HepG2 (cell line): ENCODE data around the gene TNP2. TPM values are rescaled to one million over a fixed set of nuclear protein-coding genes. Genes with fewer than 3 reads are reported as not detected.

Experiments
- AHDC1 ChIP-seq: sonication (generic); formaldehyde crosslinking; IDR thresholded peaks from 2 replicates; pipeline ENCODE4 v1.5.1; 2020; ENCODE audit warnings: mild to moderate bottlenecking, missing genetic modification reagents, borderline replicate concordance
- ATF7-NPFF ChIP-seq: sonication (generic); formaldehyde crosslinking; IDR thresholded peaks from 2 replicates; pipeline ENCODE4 v1.8.1; 2023; ENCODE audit warnings: mild to moderate bottlenecking, low read depth, missing genetic modification reagents, moderate library complexity
- ATM ChIP-seq: fragments of 450-650 bp; IDR thresholded peaks from 2 replicates; pipeline ENCODE4 v1.7.1; 2017; ENCODE audit warnings: mild to moderate bottlenecking, borderline replicate concordance
- CHD4 ChIP-seq: fragments of 200-600 bp; sonication (generic); IDR thresholded peaks from 2 replicates; pipeline ENCODE4 v1.7.0; 2017; ENCODE audit warnings: mild to moderate bottlenecking, low read length, borderline replicate concordance
- CREB1 ChIP-seq, 2 experiments: fragments of 450-650 bp in 1 of 2; IDR thresholded peaks; 2 replicates each; pipeline ENCODE4 v1.6.1; 2016 to 2017; ENCODE audit warnings: control low read depth in 1 of 2, mild to moderate bottlenecking in 1 of 2, missing compliant biosample characterization in 1 of 2, missing genetic modification characterization in 1 of 2
- GMEB2 ChIP-seq: IDR thresholded peaks from 2 replicates; pipeline ENCODE4 v1.6.1; 2016; ENCODE audit warnings: missing biosample characterization, missing genetic modification reagents, low read depth
- KLF12 ChIP-seq: sonication (generic); formaldehyde crosslinking; IDR thresholded peaks from 2 replicates; pipeline ENCODE4 v1.4.0; 2020; ENCODE audit warnings: missing genetic modification reagents, borderline replicate concordance
- MAFK ChIP-seq, 2 experiments: IDR thresholded peaks in 1 of 2; conservative IDR thresholded peaks in 1 of 2; 2 replicates each; pipeline ENCODE4 v1.6.1; 2011; ENCODE audit warnings: improper control_type of control experiment in 2 of 2, low read length in 2 of 2
- MBNL3 ChIP-seq: fragments of 250-450 bp; sonication (Bioruptor Pico); conservative IDR thresholded peaks from 2 replicates; pipeline ENCODE4 v1.8.0; 2022; ENCODE audit warnings: mild to moderate bottlenecking, inconsistent platforms
- NR2F6 ChIP-seq, 2 experiments: IDR thresholded peaks; 2 replicates each; pipeline ENCODE4 v1.6.1; 2016; ENCODE audit warnings: antibody characterized with exemption in 1 of 2, mild to moderate bottlenecking in 1 of 2
- POGZ ChIP-seq: sonication (generic); formaldehyde crosslinking; IDR thresholded peaks from 2 replicates; pipeline ENCODE4 v1.4.0; 2020; ENCODE audit warnings: mild to moderate bottlenecking, missing genetic modification reagents
- RBAK ChIP-seq: sonication (generic); formaldehyde crosslinking; IDR thresholded peaks from 2 replicates; pipeline ENCODE4 v1.5.1; 2020; ENCODE audit warnings: mild to moderate bottlenecking, missing genetic modification reagents
- STAG1 ChIP-seq: sonication (generic); formaldehyde crosslinking; IDR thresholded peaks from 2 replicates; pipeline ENCODE4 v1.4.0; 2020; ENCODE audit warnings: missing genetic modification reagents
- ZBTB43 ChIP-seq: sonication (generic); formaldehyde crosslinking; conservative IDR thresholded peaks from 2 replicates; pipeline ENCODE4 v1.4.0; 2020; ENCODE audit warnings: missing genetic modification reagents
- ZKSCAN1 ChIP-seq: fragments of 150-350 bp; IDR thresholded peaks from 2 replicates; pipeline ENCODE4 v1.6.1; 2014; ENCODE audit warnings: low read length
- ZNF589 ChIP-seq: sonication (generic); formaldehyde crosslinking; conservative IDR thresholded peaks from 2 replicates; pipeline ENCODE4 v1.8.0; 2022; ENCODE audit warnings: mild to moderate bottlenecking, moderate library complexity, missing genetic modification reagents
- ZNF740 ChIP-seq: sonication (generic); formaldehyde crosslinking; IDR thresholded peaks from 2 replicates; pipeline ENCODE4 v1.4.0; 2020; ENCODE audit warnings: missing genetic modification reagents
- ZNF766 ChIP-seq: sonication (generic); formaldehyde crosslinking; IDR thresholded peaks from 2 replicates; pipeline ENCODE4 v1.5.0; 2020; ENCODE audit warnings: missing genetic modification reagents, borderline replicate concordance
- polyA plus RNA-seq, 8 experiments: library from polyadenylated mRNA; depleted of rRNA in 3 of 8; stranded (reverse) in 7 of 8; unstranded in 1 of 8; fragments of >200 nt; fragmentation: Illumina TruSeq in 4 of 8; extraction: Trizol in 4 of 8; gene quantifications; 2 replicates each; pipeline versions ENCODE4 v1.2.1 to v1.2.3, GENCODE V29; 2011 to 2016; ENCODE audit warnings: low read depth in 4 of 8, missing spikeins in 1 of 8, mixed read lengths in 1 of 8; ENCODE audit not compliant: insufficient read depth in 1 of 8
- total RNA-seq, 5 experiments: library from RNA; depleted of rRNA; stranded (reverse); fragments of >200 nt; fragmentation: Illumina TruSeq; extraction: Trizol; gene quantifications; 2 replicates each; pipeline ENCODE4 v1.2.3, GENCODE V29; 2016; ENCODE audit warnings: low read depth in 1 of 5

Gene TNP2
- total and polyA plus RNA-seq, 2 of the 13 experiments (the other 11 are each of a cell fraction or from before 2014, with no cell fraction given) = not detected

- no peak for TF ChIP-seq STAG1 (CRISPR knock-in tag)
- TF ChIP-seq ZKSCAN1 = no peak; the same call in 1 of the 2 replicates
- TF ChIP-seq ZNF740 (CRISPR knock-in tag) = no peak
- no peak for TF ChIP-seq MBNL3 (CRISPR knock-in tag)
- TF ChIP-seq CREB1 (IDR thresholded peaks at IDR 0.05) = peak; percentile 76
- TF ChIP-seq CREB1 (CRISPR knock-in tag; IDR thresholded peaks at IDR 0.05) = no peak
- TF ChIP-seq MAFK (conservative IDR thresholded peaks at IDR 0.05 in 1 of 2, IDR thresholded peaks at IDR 0.05 in 1 of 2; ENCODE audit: low read length in 2 of 2) = no peak
- TF ChIP-seq NR2F6 (IDR thresholded peaks at IDR 0.05) = peak; percentile 97
- peak; percentile 99 for TF ChIP-seq NR2F6 (CRISPR knock-in tag; IDR thresholded peaks at IDR 0.05)
- peak; percentile 97 for TF ChIP-seq CHD4
- peak; percentile 82; the same call in 1 of the 2 replicates for TF ChIP-seq ZNF766 (CRISPR knock-in tag)
- TF ChIP-seq ZBTB43 (CRISPR knock-in tag) = peak; percentile 70; the same call in 1 of the 2 replicates
- no peak for TF ChIP-seq GMEB2 (CRISPR knock-in tag)
- TF ChIP-seq AHDC1 (CRISPR knock-in tag) = peak; percentile 90
- TF ChIP-seq ATF7-NPFF = peak; percentile 63; the same call in 1 of the 2 replicates
- no peak for TF ChIP-seq RBAK (CRISPR knock-in tag)
- TF ChIP-seq ATM = no peak
- peak; percentile 80; the same call in 1 of the 2 replicates for TF ChIP-seq POGZ
- 0 out of 2 replicates have a peak, but pooled peaks have one; percentile 61 for TF ChIP-seq ZNF589 (CRISPR knock-in tag)
- no peak for TF ChIP-seq KLF12 (CRISPR knock-in tag)
Measured at GRCh38 chr16:11309895-11310633, 40.9 kb upstream of the TNP2 start (continued).
